ENCODE results near the gene GPR63. TPM values are rescaled to one million over a fixed set of nuclear protein-coding genes. Genes with fewer than 3 reads are reported as not detected.

The GPR63 gene
- total and polyA plus RNA-seq, 2 donors from 2014 or later: 0.37 to 0.69 TPM

DNA sequence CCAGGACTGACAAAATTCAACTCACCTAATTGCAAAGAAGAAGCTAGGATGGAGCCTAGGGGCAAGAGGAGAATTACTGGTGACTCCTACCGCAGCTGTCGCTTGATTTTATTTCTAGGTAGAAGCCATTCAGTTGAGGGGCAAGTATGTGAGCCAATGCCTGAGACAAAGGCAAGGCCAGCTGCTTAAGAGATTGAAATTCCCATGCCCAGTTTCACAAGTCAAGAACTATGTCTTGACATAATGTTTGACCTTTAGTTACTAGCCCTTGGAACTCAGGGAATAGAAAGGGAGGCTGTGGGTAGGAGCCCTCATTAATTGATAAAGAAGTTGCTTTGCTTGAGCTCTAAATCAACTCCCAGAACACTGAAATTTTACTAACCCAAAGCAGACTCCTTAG, 54.0 kb downstream of the GPR63 start:
- intact Hi-C loops (cut with DNase I): no loop called here
- Histone ChIP-seq H3K4me3 (ENCODE audit: low read length in 3 of 3) (no peak overlapping the region), H3K27me3 (ENCODE audit: control insufficient read depth, insufficient read depth, low read length) (no peaks in the 10 kb centered on the region), H3K9me3 (ENCODE audit: control insufficient read depth in 2 of 3, insufficient read depth in 1 of 3, low read length in 3 of 3) (no peaks in the 10 kb centered on the region), H3K27ac (ENCODE audit: low read depth in 2 of 2, low read length in 2 of 2) (no peak overlapping the region), H3K36me3 (ENCODE audit: control insufficient read depth in 2 of 3, insufficient read depth in 3 of 3, low read length in 3 of 3) (no peaks in the 10 kb centered on the region), H3K9ac (ENCODE audit: low read length in 3 of 3) (no peak overlapping the region), H3K4me1 (ENCODE audit: control insufficient read depth in 2 of 3, insufficient read depth in 2 of 3, low read depth in 1 of 3, low read length in 3 of 3) (no peaks in the 10 kb centered on the region)
- TF ChIP-seq, protein P1, sequence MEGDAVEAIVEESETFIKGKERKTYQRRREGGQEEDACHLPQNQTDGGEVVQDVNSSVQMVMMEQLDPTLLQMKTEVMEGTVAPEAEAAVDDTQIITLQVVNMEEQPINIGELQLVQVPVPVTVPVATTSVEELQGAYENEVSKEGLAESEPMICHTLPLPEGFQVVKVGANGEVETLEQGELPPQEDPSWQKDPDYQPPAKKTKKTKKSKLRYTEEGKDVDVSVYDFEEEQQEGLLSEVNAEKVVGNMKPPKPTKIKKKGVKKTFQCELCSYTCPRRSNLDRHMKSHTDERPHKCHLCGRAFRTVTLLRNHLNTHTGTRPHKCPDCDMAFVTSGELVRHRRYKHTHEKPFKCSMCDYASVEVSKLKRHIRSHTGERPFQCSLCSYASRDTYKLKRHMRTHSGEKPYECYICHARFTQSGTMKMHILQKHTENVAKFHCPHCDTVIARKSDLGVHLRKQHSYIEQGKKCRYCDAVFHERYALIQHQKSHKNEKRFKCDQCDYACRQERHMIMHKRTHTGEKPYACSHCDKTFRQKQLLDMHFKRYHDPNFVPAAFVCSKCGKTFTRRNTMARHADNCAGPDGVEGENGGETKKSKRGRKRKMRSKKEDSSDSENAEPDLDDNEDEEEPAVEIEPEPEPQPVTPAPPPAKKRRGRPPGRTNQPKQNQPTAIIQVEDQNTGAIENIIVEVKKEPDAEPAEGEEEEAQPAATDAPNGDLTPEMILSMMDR (IDR thresholded peaks at IDR 0.05; ENCODE audit: borderline replicate concordance, extremely low read depth, insufficient read depth): no peak
- DNase-seq: no peak
- FAIRE-seq: no peak

DNA sequence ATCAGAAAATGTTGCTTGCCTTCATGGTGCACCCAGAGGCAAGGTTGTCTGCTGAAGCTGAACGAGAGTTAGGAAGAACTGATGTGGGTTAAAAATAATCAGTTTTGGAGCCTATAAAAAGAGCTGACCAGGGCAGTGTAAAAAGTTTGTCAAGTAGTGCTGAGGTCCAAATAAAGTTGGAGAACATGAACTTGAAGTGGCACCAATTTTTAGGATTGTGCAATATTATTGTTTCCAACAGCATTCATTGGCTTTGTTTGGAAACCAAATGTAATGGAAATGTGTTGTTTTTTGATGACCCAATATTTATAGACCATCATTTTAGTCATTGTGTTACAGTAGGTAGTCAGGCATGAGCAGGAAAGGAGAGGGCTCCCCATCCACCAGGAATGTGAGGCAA, 55.7 kb downstream of the GPR63 start:
- DNase-seq: no peak
- TF ChIP-seq, protein P1 (IDR thresholded peaks at IDR 0.05; ENCODE audit: borderline replicate concordance, extremely low read depth, insufficient read depth): no peak
- H3K4me3 ChIP-seq (ENCODE audit: low read length in 3 of 3): no peak overlapping the region
- H3K27me3 ChIP-seq (ENCODE audit: control insufficient read depth, insufficient read depth, low read length): no peaks in the 10 kb centered on the region
- no peaks in the 10 kb centered on the region for H3K4me1 ChIP-seq (ENCODE audit: control insufficient read depth in 2 of 3, insufficient read depth in 2 of 3, low read depth in 1 of 3, low read length in 3 of 3)
- H3K36me3 ChIP-seq (ENCODE audit: control insufficient read depth in 2 of 3, insufficient read depth in 3 of 3, low read length in 3 of 3): no peaks in the 10 kb centered on the region
- no peak overlapping the region for H3K9ac ChIP-seq (ENCODE audit: low read length in 3 of 3)
- no peak overlapping the region for H3K27ac ChIP-seq (ENCODE audit: low read depth in 2 of 2, low read length in 2 of 2)
- no peak for FAIRE-seq
- H3K9me3 ChIP-seq (ENCODE audit: control insufficient read depth in 2 of 3, insufficient read depth in 1 of 3, low read length in 3 of 3): no peaks in the 10 kb centered on the region
- intact Hi-C loops (cut with DNase I): no loop called here

DNA sequence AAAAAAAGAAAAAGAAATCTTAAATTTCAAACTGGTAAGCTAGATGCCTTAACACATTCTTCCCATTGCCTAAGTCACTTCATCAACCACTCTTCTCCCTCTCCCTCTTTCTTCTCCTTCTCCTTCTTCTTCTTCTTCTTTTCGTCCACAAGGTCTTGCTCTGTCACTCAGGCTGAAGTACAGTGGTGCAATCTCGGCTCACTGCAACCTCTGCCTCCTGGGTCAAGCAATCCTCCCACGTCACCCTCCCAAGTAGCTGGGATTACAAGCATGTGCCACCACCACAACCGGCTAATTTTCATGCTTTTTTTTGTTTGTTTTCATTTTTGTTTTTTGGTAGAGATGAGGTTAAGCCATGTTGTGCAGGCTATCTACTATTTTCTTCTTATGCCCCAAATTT, 60.2 kb downstream of the GPR63 start:
- no peak overlapping the region for H3K27ac ChIP-seq (ENCODE audit: low read depth in 2 of 2, low read length in 2 of 2)
- FAIRE-seq (no peak), DNase-seq (no peak)
- no peaks in the 10 kb centered on the region for H3K4me1 ChIP-seq (ENCODE audit: control insufficient read depth in 2 of 3, insufficient read depth in 2 of 3, low read depth in 1 of 3, low read length in 3 of 3)
- no peaks in the 10 kb centered on the region for H3K36me3 ChIP-seq (ENCODE audit: control insufficient read depth in 2 of 3, insufficient read depth in 3 of 3, low read length in 3 of 3)
- no peak overlapping the region for H3K4me3 ChIP-seq (ENCODE audit: low read length in 3 of 3)
- TF ChIP-seq, protein P1 (IDR thresholded peaks at IDR 0.05; ENCODE audit: borderline replicate concordance, extremely low read depth, insufficient read depth): no peak
- peaks cover 0 to 2% (median 0%) of the 10 kb centered on the region in 3 donors for H3K9me3 ChIP-seq (ENCODE audit: control insufficient read depth in 2 of 3, insufficient read depth in 1 of 3, low read length in 3 of 3)
- intact Hi-C loops (cut with DNase I): no loop called here
- H3K9ac ChIP-seq (ENCODE audit: low read length in 3 of 3): no peak overlapping the region
- H3K27me3 ChIP-seq (ENCODE audit: control insufficient read depth, insufficient read depth, low read length): no peaks in the 10 kb centered on the region

DNA sequence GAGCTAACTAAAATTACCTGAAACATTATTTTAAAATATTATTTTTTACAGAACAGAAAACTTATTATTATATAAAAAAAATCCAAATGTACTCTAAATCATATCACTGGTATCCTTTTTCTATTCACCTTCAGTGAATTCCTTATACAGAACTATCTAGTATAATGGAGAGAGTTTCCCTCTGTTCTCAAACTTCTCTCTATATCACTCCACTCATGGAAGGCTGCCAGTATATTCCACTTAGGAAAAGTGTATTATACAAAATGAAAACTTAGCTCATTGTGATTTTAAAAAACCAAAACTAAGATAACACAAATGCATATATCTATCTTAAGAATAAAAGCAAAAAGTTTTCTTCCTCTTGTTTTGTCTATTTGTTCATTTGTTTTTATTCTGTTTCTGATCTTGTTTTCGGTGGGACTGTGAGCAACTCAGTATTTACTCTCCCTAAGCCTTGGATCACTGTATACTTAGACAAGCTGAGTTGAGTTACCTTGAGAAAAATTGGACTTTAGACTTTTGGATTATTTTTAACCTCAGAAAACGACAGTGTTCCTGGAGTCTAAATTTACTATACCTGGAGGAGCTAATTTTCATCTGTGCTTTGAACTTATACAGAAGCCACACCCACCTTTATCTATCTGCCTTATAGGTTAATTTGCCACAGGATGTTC, 61.4 kb downstream of the GPR63 start:
- FAIRE-seq (no peak), DNase-seq (no peak)
- Histone ChIP-seq H3K4me1 (ENCODE audit: control insufficient read depth in 2 of 3, insufficient read depth in 2 of 3, low read depth in 1 of 3, low read length in 3 of 3) (no peaks in the 10 kb centered on the region), H3K36me3 (ENCODE audit: control insufficient read depth in 2 of 3, insufficient read depth in 3 of 3, low read length in 3 of 3) (no peaks in the 10 kb centered on the region), H3K9ac (ENCODE audit: low read length in 3 of 3) (no peak overlapping the region), H3K27ac (ENCODE audit: low read depth in 2 of 2, low read length in 2 of 2) (no peak overlapping the region), H3K4me3 (ENCODE audit: low read length in 3 of 3) (no peak overlapping the region), H3K9me3 (ENCODE audit: control insufficient read depth in 2 of 3, insufficient read depth in 1 of 3, low read length in 3 of 3) (peaks cover 0 to 2% (median 0%) of the 10 kb centered on the region in 3 donors), H3K27me3 (ENCODE audit: control insufficient read depth, insufficient read depth, low read length) (no peaks in the 10 kb centered on the region)
- TF ChIP-seq, protein P1 (IDR thresholded peaks at IDR 0.05; ENCODE audit: borderline replicate concordance, extremely low read depth, insufficient read depth): no peak
- intact Hi-C loops (cut with DNase I): no loop called here
